ENCODE results near the gene INPP5F. TPM values are rescaled to one million over a fixed set of nuclear protein-coding genes. Genes with fewer than 3 reads are reported as not detected.

INPP5F gene
- total and polyA plus RNA-seq, 12 donors, result 5.1 to 26.4 (median 10.5) TPM

DNA sequence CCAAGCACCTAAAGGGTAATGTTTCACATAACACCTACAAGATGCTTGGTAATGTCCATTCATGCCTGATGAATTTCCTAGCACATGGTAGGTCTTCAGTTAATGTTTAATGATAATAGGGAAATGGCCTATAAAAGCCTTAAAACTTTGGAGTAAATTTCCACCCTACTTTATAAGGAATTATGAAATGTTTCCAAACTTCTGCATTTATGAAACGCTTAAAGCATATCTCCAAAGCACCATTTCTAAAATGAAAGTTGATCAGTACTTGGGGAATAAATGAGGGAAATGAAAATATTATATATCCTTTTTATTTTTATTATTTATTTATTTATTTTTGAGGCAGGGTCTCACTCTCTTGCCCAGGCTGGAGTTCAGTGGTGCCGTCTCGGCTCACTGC lies 51.8 kb downstream of the INPP5F start:
- TF ChIP-seq, protein P1, sequence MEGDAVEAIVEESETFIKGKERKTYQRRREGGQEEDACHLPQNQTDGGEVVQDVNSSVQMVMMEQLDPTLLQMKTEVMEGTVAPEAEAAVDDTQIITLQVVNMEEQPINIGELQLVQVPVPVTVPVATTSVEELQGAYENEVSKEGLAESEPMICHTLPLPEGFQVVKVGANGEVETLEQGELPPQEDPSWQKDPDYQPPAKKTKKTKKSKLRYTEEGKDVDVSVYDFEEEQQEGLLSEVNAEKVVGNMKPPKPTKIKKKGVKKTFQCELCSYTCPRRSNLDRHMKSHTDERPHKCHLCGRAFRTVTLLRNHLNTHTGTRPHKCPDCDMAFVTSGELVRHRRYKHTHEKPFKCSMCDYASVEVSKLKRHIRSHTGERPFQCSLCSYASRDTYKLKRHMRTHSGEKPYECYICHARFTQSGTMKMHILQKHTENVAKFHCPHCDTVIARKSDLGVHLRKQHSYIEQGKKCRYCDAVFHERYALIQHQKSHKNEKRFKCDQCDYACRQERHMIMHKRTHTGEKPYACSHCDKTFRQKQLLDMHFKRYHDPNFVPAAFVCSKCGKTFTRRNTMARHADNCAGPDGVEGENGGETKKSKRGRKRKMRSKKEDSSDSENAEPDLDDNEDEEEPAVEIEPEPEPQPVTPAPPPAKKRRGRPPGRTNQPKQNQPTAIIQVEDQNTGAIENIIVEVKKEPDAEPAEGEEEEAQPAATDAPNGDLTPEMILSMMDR (IDR thresholded peaks at IDR 0.05), result no peak
- TF ChIP-seq POLR2A (IDR thresholded peaks at IDR 0.05), result no peak
- WGBS, 4 donors, result 88 to 95% (median 93%) methylated on average over 3 of the region's 3 CpGs

DNA sequence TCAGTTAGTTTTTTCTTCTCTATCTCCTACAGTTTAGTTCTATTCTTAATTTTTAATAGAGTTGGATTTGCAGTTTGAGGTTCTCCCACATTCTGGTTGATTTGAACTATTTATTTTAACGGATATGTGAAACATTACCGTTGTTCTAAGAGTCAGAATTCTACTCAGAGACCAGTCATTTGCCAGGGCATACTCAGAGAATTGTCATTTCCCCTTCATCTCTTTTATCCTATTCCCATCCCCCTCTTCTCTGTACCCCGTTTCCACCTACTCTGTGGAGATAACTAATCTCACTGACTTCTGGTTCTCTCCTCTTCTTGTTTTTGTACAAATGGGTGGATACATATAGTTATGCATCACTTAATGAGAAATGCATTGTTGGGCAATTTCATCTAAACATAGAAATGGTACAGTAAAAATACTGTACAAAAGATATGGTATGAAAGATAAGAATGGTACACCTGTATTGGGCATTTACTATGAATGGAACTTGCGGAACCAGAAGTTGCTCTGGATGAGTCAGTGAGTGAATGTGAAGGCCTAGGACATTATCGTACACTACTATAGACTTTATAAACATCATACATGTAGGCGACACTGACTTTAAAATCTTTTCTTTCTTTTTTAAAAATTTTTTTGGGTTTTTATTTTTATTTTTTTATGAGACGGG lies 53.1 kb downstream of the INPP5F start:
- WGBS, 4 donors, result 88 to 96% (median 92%) methylated on average over 7 of the region's 7 CpGs
- no peak for TF ChIP-seq POLR2A (IDR thresholded peaks at IDR 0.05)
- TF ChIP-seq, protein P1 (IDR thresholded peaks at IDR 0.05), result no peak
- no peak overlapping the region for H3K4me3 ChIP-seq
- H3K27me3 ChIP-seq, result no peaks in the 10 kb centered on the region
- no peak overlapping the region for H3K27ac ChIP-seq
- no peaks in the 10 kb centered on the region for H3K9me3 ChIP-seq (replicated peaks in 1 of 3)
- intact Hi-C loops (cut with DNase I), result no loop called here
- no peaks in the 10 kb centered on the region for H3K4me1 ChIP-seq (replicated peaks in 1 of 2)
- H3K36me3 ChIP-seq (replicated peaks in 1 of 2), result no peaks in the 10 kb centered on the region
- no peak for DNase-seq

More for the DNA sequence above, 51.8 kb downstream of the INPP5F start:
- H3K9me3 ChIP-seq (replicated peaks in 1 of 3), result no peaks in the 10 kb centered on the region
- H3K27me3 ChIP-seq, result no peaks in the 10 kb centered on the region
- no peak overlapping the region for H3K4me3 ChIP-seq
- no peaks in the 10 kb centered on the region for H3K4me1 ChIP-seq (replicated peaks in 1 of 2)
- intact Hi-C loops (cut with DNase I), result no loop called here
- no peak overlapping the region for H3K27ac ChIP-seq
- no peak for DNase-seq
- no peaks in the 10 kb centered on the region for H3K36me3 ChIP-seq (replicated peaks in 1 of 2)

- intact Hi-C loops (cut with DNase I), result no loop called here
- H3K36me3 ChIP-seq (replicated peaks in 1 of 2), result no peaks in the 10 kb centered on the region
- H3K27ac ChIP-seq, result no peak overlapping the region
- H3K4me1 ChIP-seq (replicated peaks in 1 of 2), result no peaks in the 10 kb centered on the region
- TF ChIP-seq, protein P1 (IDR thresholded peaks at IDR 0.05), result no peak
- no peak for TF ChIP-seq POLR2A (IDR thresholded peaks at IDR 0.05)
- no peak overlapping the region for H3K4me3 ChIP-seq
- WGBS, 4 donors, result 95 to 98% (median 97%) methylated on average over 5 of the region's 5 CpGs
- H3K27me3 ChIP-seq, result no peaks in the 10 kb centered on the region
- no peak for DNase-seq
- H3K9me3 ChIP-seq (replicated peaks in 1 of 3), result no peaks in the 10 kb centered on the region
These were observed 55.1 kb downstream of the INPP5F start for GRCh38 chr10:119780879-119781480.

DNA sequence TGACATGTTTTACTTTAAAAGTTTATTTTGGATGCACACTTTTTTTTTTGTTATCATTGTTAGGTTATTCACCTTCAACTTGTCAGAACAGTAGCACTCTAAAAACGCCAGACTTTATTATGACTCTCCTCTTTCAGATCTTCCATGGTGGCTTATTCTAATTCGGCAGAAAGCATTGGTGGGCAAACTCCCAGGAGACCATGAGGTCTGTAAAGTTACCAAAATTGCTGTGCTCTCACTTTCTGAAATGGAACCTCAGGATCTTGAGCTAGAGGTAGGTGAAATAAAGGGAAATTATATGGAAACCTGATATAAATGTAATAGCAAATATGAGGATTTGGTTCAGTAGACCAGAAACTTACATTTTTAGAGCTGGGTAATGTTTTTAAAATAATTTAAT lies 55.6 kb downstream of the INPP5F start:
- no peak for DNase-seq
- H3K4me1 ChIP-seq (replicated peaks in 1 of 2), result no peaks in the 10 kb centered on the region
- no peak for TF ChIP-seq POLR2A (IDR thresholded peaks at IDR 0.05)
- TF ChIP-seq, protein P1 (IDR thresholded peaks at IDR 0.05), result no peak
- no peaks in the 10 kb centered on the region for H3K27me3 ChIP-seq
- H3K9me3 ChIP-seq (replicated peaks in 1 of 3), result no peaks in the 10 kb centered on the region
- H3K36me3 ChIP-seq (replicated peaks in 1 of 2), result no peaks in the 10 kb centered on the region
- no peak overlapping the region for H3K27ac ChIP-seq
- H3K4me3 ChIP-seq, result no peak overlapping the region
- 78 to 88% (median 86%) methylated on average over 2 of the region's 2 CpGs for WGBS, 4 donors
- intact Hi-C loops (cut with DNase I), result no loop called here

All from adrenal gland (tissue), 12 donors.